MM.1S (cell line): ENCODE data around the gene CAMP.

Experiments
- EZH2 ChIP-seq: fragments of 300-600 bp; sonication (generic); optimal IDR thresholded peaks from 2 replicates; pipeline ENCODE3; 2017; ENCODE audit warnings: low read depth, mild to moderate bottlenecking, antibody characterized with exemption, low read length, mixed read lengths
- TF ChIP-seq, protein P1 (sequence below): fragments of 300-600 bp; sonication (generic); IDR thresholded peaks from 2 replicates; pipeline ENCODE4 v1.5.1; 2016; ENCODE audit warnings: antibody characterized with exemption, low read length, mixed read lengths

- no peak for TF ChIP-seq EZH2
- TF ChIP-seq, protein P1, sequence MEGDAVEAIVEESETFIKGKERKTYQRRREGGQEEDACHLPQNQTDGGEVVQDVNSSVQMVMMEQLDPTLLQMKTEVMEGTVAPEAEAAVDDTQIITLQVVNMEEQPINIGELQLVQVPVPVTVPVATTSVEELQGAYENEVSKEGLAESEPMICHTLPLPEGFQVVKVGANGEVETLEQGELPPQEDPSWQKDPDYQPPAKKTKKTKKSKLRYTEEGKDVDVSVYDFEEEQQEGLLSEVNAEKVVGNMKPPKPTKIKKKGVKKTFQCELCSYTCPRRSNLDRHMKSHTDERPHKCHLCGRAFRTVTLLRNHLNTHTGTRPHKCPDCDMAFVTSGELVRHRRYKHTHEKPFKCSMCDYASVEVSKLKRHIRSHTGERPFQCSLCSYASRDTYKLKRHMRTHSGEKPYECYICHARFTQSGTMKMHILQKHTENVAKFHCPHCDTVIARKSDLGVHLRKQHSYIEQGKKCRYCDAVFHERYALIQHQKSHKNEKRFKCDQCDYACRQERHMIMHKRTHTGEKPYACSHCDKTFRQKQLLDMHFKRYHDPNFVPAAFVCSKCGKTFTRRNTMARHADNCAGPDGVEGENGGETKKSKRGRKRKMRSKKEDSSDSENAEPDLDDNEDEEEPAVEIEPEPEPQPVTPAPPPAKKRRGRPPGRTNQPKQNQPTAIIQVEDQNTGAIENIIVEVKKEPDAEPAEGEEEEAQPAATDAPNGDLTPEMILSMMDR: no peak
Observed at GRCh38 chr3:48256557-48256956, 33.3 kb downstream of the CAMP start.
